Loucy (cell line): ENCODE data around the gene ZNRF1.

ENCODE experiments used
- H2AFZ ChIP-seq: fragments of 200-600 bp; sonication (generic); 2 replicates; pipeline ENCODE4 v1.6.0; 2016; ENCODE audit warnings: antibody characterized with exemption, mild to moderate bottlenecking, low read length, moderate library complexity
- H3F3A ChIP-seq: fragments of 200-600 bp; 2 replicates; pipeline ENCODE4 v1.6.0; 2016; ENCODE audit warnings: antibody characterized with exemption, low read depth, mild to moderate bottlenecking
- H3K27me3 ChIP-seq: fragments of 200-600 bp; sonication (generic); 2 replicates; pipeline ENCODE4 v1.6.1; 2014; ENCODE audit warnings: low read length, mild to moderate bottlenecking; ENCODE audit not compliant: insufficient read depth, poor library complexity, severe bottlenecking
- H3K36me3 ChIP-seq: fragments of 200-600 bp; sonication (generic); 2 replicates; pipeline ENCODE4 v1.6.1; 2016; ENCODE audit warnings: low read length; ENCODE audit not compliant: insufficient read depth
- H3K4me1 ChIP-seq: fragments of 200-600 bp; sonication (generic); 2 replicates; pipeline ENCODE4 v1.5.1; 2014; ENCODE audit warnings: low read length, mild to moderate bottlenecking; ENCODE audit not compliant: insufficient read depth, poor library complexity, severe bottlenecking
- H3K4me2 ChIP-seq: fragments of 200-600 bp; sonication (generic); 2 replicates; pipeline ENCODE4 v1.6.0; 2014; ENCODE audit warnings: antibody characterized with exemption, low read length, low read depth, mild to moderate bottlenecking; ENCODE audit not compliant: poor library complexity, severe bottlenecking
- H3K4me3 ChIP-seq: fragments of 200-600 bp; sonication (generic); 2 replicates; pipeline ENCODE4 v1.5.1; 2014; ENCODE audit warnings: low read length, mild to moderate bottlenecking, mixed read lengths; ENCODE audit not compliant: poor library complexity, severe bottlenecking
- H3K79me2 ChIP-seq: fragments of 200-600 bp; sonication (generic); 2 replicates; pipeline ENCODE4 v1.6.1; 2014; ENCODE audit warnings: low read length; ENCODE audit not compliant: insufficient read depth
- H3K9ac ChIP-seq: fragments of 200-600 bp; sonication (generic); 2 replicates; pipeline ENCODE4 v1.6.0; 2014; ENCODE audit warnings: mild to moderate bottlenecking, low read depth, low read length, moderate library complexity; ENCODE audit not compliant: poor library complexity, severe bottlenecking
- H3K9me2 ChIP-seq: fragments of 200-600 bp; sonication (generic); replicated peaks from 2 replicates; pipeline ENCODE4 v1.6.1; 2016; ENCODE audit warnings: low read depth, low read length, mixed read lengths
- H3K9me3 ChIP-seq: fragments of 200-600 bp; sonication (generic); 2 replicates; pipeline ENCODE4 v1.6.1; 2014; ENCODE audit warnings: mild to moderate bottlenecking, antibody characterized with exemption, low read length, low read depth; ENCODE audit not compliant: insufficient read depth
- H4K20me1 ChIP-seq: fragments of 200-600 bp; sonication (generic); 2 replicates; pipeline ENCODE4 v1.6.0; 2014; ENCODE audit warnings: antibody characterized with exemption, low read length, mild to moderate bottlenecking; ENCODE audit not compliant: insufficient read depth, poor library complexity, severe bottlenecking
- CTCF ChIP-seq: fragments of 200-600 bp; sonication (generic); conservative IDR thresholded peaks from 2 replicates; pipeline ENCODE4 v1.5.1; 2014; ENCODE audit warnings: mild to moderate bottlenecking, antibody characterized with exemption, low read length
- EZH2phosphoT487 ChIP-seq: fragments of 200-600 bp; IDR thresholded peaks from 2 replicates; pipeline ENCODE4 v1.6.1; 2018; ENCODE audit warnings: antibody characterized with exemption, mild to moderate bottlenecking, moderate library complexity, borderline replicate concordance

ZNRF1 gene

DNA sequence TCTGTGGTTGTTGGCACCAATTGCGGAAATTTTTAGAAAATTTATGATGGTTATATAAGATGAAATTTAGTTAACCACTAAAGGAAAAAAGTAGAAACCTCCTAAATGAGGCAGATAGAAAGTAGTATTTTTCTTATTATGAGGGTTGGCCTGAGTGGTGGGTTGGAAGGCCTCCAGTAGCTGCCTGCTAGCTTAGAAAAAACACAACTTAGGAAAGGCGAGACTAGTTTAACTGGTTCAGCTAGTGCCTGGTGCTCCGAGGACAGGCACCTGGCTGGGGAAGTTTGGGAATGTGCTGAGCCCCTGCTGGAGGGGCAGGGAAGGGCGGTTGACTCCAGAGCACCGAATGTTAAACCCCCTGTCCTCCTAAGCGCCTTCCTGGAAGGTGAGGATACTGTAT lies 97.8 kb downstream of the ZNRF1 start:
- H3K4me1 ChIP-seq: peaks cover 52% of the 10 kb centered on the region
- H3K4me2 ChIP-seq: no peak overlapping the region
- no peak overlapping the region for H3K4me3 ChIP-seq
- H4K20me1 ChIP-seq: peaks cover 74% of the 10 kb centered on the region
- H3K9ac ChIP-seq: peak overlapping the region; percentile 21
- H3K36me3 ChIP-seq: peaks cover 59% of the 10 kb centered on the region; the same call in 1 of the 2 replicates
- H3K79me2 ChIP-seq: peaks cover 98% of the 10 kb centered on the region
- TF ChIP-seq EZH2phosphoT487 (no peak), CTCF (peak; percentile 42; the same call in 1 of the 2 replicates)
- H2AFZ ChIP-seq: no peak overlapping the region
- H3F3A ChIP-seq: peaks cover 6% of the 10 kb centered on the region; the same call in 1 of the 2 replicates
- H3K9me2 ChIP-seq: no peaks in the 10 kb centered on the region
- H3K27me3 ChIP-seq: no peaks in the 10 kb centered on the region
- no peaks in the 10 kb centered on the region for H3K9me3 ChIP-seq

DNA sequence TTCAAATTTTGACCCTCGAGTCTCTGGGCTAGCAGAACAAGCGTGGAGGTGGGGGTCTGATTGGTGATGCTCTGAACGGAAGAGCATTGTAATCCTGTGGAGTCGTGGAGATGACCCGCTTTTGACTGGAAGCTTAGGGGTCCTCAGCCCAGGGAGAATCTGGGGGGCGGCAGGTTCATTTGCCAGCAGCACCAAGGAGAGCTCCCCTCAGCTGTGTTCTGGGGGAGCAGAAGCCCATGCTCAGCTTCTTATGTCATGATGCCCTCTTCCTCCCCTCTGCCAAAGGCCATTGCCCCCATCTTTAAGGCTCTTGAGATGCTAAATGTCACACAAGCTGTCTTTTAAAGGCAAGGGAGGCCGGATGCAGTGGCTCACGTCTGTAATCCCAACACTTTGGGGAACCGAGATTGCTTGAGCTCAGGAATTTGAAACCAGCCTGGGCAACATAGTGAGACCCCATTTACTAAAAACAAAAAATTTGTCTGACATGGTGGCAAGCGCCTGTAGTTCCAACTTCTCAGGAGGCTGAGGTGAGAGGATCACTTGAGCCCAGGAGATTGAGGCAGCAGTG lies 98.5 kb downstream of the ZNRF1 start:
- Histone ChIP-seq H3K4me1 (peaks cover 56% of the 10 kb centered on the region), H3K4me3 (no peak overlapping the region), H3K36me3 (peaks cover 65% of the 10 kb centered on the region; the same call in 1 of the 2 replicates), H4K20me1 (peaks cover 68% of the 10 kb centered on the region), H3K27me3 (no peaks in the 10 kb centered on the region), H3K4me2 (no peak overlapping the region), H2AFZ (no peak overlapping the region), H3K9ac (peak overlapping the region; percentile 80), H3K79me2 (peaks cover 98% of the 10 kb centered on the region), H3K9me3 (no peaks in the 10 kb centered on the region), H3F3A (peaks cover 6% of the 10 kb centered on the region; the same call in 1 of the 2 replicates), H3K9me2 (no peaks in the 10 kb centered on the region)
- no peak for TF ChIP-seq CTCF
- no peak for TF ChIP-seq EZH2phosphoT487

DNA sequence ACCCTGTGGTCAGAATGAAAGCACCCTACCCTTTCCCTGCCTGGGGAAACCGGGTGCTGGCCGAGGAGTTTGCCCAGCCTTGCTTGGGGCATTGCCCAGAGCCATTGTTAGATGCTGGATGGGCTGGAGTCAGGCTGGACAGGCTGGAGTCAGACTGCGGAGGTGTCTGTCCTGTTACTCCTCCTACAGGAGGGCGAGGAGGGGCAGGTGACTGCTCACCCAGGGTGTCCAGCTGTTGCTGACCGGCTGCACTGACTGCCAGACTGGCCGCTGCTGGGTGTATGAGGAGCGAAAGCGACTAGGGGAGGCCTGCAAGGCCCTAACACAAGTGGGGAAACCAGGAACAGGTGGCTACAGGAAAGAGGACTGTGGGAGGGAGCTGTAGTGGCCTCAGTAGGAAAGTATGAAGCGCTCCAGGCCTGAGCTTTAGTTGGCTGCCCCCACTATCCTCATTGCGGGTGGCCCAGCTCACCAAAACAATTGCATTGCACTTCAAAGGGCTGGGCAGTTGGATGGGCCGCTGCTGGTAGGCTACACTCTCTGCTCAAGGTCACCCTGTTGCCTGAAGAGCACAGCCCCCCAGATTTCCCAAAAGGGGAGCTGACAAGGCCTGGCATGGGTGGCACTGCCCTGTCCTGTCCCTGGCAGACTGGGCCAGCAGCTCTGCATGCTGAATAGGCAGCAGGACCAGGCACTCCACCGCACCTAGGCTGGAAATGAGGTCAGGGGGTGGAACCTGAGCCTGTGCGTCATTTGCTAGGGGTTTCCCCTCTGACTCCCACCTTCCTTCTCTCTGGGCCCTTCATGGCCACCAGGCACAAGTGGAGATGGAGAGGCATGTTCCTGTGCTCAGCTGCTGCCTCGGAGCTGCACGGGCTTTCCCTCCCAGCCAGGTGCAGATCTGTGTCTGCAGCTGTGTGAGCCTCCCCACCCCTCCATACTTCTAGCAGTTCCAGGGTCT lies 99.4 kb downstream of the ZNRF1 start:
- H3K4me3 ChIP-seq: peak overlapping the region; percentile 63
- peak overlapping the region; percentile 80 for H3K9ac ChIP-seq
- no peaks in the 10 kb centered on the region for H3K9me2 ChIP-seq
- peaks cover 63% of the 10 kb centered on the region for H4K20me1 ChIP-seq
- peaks cover 98% of the 10 kb centered on the region for H3K79me2 ChIP-seq
- H3F3A ChIP-seq: peaks cover 6% of the 10 kb centered on the region; the same call in 1 of the 2 replicates
- peaks cover 73% of the 10 kb centered on the region for H3K36me3 ChIP-seq
- H3K4me2 ChIP-seq: peak overlapping the region; percentile 81
- TF ChIP-seq EZH2phosphoT487 (no peak), CTCF (no peak)
- no peaks in the 10 kb centered on the region for H3K27me3 ChIP-seq
- H3K4me1 ChIP-seq: peaks cover 56% of the 10 kb centered on the region
- H3K9me3 ChIP-seq: no peaks in the 10 kb centered on the region
- no peak overlapping the region for H2AFZ ChIP-seq
